GM21367 (cell line): Measurements from ENCODE around the gene ELP2.
A peak's percentile ranks its signal among the peaks of the same experiment; 100 is the strongest.
"Not testable (repeated sequence)": the region's sequence is repeated elsewhere in the genome, so short reads cannot be mapped to it uniquely, and the experiment has no call there.

Experiments used
- ATAC-seq: cut with Tn5 transposase; IDR thresholded peaks from one replicate; pipeline ENCODE4 v1.9.1; 2021; ENCODE audit not compliant: unreplicated experiment

The ELP2 gene

DNA sequence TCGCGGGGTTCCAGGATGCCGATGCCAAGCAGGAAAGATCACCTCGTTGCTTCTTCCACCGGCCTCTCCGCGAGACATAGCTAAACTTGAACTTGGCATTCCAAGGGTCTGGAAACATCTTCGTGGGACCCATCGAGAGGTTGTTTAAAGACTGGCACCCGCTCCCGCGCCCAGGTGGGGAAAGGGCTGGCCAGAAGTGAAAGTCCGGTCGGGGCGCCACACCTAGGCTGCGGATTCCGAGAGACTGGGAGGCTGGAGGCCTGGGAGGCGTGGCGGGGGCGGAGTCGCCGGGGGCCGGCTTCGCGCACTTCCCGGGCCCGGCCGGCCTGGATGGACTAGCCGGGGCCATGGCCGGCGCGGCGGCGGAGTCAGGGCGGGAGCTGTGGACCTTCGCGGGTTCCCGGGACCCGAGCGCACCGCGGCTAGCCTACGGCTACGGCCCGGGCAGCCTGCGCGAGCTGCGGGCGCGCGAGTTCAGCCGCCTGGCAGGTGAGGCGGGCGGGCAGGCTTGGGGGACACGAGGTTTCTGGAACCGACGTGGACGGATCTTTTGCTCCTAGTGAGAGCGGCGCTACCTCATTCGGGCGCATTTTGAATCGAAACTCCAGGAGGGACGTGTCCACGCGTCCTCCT, 57.6 kb downstream of the ELP2 start, which contains the start of gene MOCOS:
TSS of gene MOCOS (plus strand) at position 305 of the 633 bp plus-strand sequence. CDS start at position 348, 43 bp downstream.
- peak; percentile 74 for ATAC-seq

- no peak for ATAC-seq
These were observed 58.4 kb downstream of the ELP2 start for GRCh38 chr18:36187826-36188721.

DNA sequence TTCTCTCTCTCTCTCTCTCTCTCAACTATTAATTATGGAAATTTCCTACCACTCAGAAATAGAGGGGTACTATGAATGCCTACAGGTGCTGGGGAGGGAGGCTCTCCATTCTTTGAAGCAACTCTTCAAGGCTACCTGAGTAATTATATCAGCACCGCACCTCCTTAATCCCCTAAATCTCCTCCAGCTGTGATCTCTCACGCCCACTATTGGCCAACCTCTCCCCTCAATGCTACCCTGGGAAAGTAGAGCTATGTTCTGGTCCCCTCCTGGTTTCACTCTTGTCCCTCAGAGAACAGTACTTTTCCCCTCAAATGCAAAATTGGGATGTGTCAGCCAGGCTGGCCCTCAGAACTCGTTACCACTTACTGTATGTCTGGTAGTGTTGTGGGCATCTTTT, 59.2 kb downstream of the ELP2 start:
- ATAC-seq: no peak

DNA sequence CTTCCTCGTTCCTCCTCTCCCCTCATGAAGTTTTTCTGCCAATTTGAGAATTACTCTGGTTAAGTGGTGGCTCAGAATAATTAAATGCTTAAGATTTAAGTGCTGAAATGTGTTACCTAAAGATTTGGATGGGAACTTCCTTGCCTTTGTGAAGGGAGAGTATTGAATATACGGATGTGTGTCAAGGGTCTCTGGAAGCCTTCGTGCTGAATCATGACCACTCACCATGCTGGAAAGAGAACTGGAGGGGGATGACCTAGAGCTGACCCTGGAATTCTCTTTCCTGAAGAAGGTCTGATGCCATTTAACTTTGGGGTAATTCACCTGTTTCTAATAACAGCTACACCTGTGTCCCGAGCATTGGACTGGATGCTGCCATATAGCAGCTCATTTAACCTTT, 59.8 kb downstream of the ELP2 start:
- no peak for ATAC-seq

GRCh38 chr18:36191286-36191685, 61.6 kb downstream of the ELP2 start:
- no peak for ATAC-seq

GRCh38 chr18:36191711-36192110, 62.0 kb downstream of the ELP2 start:
- ATAC-seq: no peak

GRCh38 chr18:36194600-36195315, 65.1 kb downstream of the ELP2 start:
- no peak for ATAC-seq

DNA sequence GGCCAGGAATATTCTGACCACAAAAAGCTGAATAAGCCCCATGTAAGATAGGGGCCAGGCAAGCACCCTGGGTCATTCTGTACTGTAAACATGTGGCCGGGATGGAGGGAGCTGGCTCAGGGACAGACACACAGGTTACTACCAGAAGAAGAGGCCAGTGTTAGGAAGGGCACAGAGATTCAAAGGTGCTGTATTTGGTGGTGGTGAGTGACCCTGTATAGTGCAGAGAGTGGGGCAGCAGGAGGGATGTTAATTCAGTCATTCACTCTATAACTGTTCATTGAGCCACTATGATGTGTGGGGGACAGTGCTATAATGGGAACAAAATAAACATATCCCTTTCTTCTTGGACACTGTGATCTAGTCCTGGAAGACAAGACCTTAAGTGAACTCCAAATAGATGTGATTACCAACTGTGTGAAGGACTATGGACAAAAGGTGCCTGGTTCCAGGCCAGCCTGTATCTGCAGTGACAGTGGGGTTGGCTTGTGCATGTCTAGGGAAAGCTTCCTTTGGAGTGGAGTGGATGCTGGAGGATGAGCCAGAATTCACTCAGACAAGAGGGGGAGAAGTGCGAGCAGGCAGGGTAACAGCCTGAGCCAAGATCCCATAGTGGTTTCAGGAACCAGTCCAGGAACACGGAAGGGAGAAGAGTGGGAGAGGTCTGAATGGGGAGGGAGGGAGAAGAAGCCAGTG, 65.9 kb downstream of the ELP2 start:
- ATAC-seq: no peak

GRCh38 chr18:36196238-36196995, 66.7 kb downstream of the ELP2 start:
- no peak for ATAC-seq

- ATAC-seq: no peak
These were observed 67.9 kb downstream of the ELP2 start for GRCh38 chr18:36197511-36198166.

GRCh38 chr18:36199691-36200295, 70.1 kb downstream of the ELP2 start:
- ATAC-seq: no peak

GRCh38 chr18:36200354-36200771, 70.7 kb downstream of the ELP2 start:
- ATAC-seq: no peak

DNA sequence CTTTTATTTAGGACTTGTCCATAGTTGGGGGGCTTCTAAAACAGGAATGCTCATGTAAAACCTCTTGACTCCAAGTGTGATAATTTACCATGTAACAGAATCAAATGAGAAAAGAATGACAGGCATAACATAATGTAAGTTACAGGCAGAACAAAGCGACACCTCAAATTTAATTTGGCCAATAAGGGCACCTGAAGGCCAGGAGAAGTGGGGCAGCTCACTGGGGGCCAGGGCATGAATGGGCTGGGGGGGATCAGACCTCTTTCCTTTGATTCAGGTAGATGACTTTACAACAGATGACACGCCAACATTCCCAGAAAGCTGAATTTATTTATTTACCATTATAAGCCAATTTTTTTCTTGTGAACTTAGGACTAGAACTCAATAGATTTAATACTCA, 72.1 kb downstream of the ELP2 start:
- ATAC-seq: no peak

- ATAC-seq: no peak
These were observed 73.7 kb downstream of the ELP2 start for GRCh38 chr18:36203360-36203895.

DNA sequence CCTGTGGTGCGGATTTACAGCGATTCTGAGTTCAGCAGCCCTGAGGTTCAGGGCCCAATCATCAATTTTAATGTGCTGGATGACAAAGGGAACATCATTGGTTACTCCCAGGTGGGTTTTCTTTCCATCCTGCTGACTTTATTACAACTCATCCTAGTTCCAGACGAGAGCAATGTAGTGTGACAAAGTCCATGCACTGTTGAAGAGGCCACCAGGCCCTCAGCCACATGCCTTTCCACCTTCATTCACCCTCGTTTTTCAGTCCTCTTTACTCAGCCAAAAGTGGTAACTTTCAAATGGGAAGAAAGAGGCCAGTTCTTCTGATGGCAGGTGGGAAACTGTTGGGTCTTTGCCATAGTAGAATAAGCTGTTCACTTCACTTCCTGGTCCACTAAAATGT, 75.5 kb downstream of the ELP2 start:
- no peak for ATAC-seq

GRCh38 chr18:36207303-36207702, 77.6 kb downstream of the ELP2 start:
- ATAC-seq: no peak

DNA sequence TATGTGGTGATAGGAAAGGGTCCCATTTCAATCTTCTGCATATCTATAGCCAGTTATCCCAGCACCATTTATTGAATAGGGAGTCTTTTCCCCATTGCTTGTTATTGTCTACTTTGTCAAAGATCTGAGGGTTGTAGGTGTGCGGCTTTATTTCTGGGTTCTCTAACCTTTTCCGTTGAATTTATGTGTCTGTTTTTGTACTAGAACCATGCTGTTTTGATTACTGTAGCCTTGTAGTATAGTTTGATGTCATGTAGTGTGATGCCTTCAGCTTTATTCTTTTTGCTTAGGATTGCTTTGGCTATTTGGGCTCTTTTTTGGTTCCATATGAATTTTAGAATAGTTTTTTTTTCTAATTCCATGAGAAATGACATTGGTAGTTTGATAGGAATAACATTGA, 78.3 kb downstream of the ELP2 start:
- not testable (repeated sequence) for ATAC-seq

DNA sequence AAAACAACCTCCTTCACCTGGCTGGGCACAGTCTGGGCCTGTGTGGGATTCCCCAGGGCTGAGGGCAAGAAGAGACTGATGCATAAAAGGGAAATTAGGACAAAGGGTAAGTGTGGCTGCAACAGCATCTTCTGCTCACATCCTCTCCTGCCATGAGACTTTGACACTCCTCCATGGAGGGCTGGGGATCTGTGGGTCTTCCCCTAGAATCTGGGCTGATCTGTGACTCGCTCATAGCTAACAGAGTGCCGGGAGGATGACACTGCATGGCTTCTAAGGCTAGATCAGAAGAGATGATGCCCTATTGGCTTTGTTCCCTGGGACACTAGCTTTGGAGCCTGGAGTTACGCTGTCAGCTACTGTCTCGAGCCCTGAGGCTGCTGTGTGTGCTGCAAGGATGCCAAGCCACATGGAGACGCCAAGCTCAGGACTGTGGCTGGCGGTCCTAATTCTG, 81.9 kb downstream of the ELP2 start:
- no peak for ATAC-seq
